Breast epithelium (tissue), 3 donors: ENCODE data around the gene CTDSP2.
A peak's percentile ranks its signal among the peaks of the same experiment; 100 is the strongest.

ENCODE experiments used
- CTCF ChIP-seq, 3 donors: fragments of 450-650 bp; IDR thresholded peaks; one replicate each; pipeline ENCODE4 v1.5.1; 2016 to 2017; ENCODE audit warnings: antibody characterized with exemption in 3 of 3, mild to moderate bottlenecking in 3 of 3, moderate library complexity in 3 of 3
- POLR2A ChIP-seq: fragments of 450-650 bp; IDR thresholded peaks from one replicate; pipeline ENCODE4 v1.6.1; 2016; ENCODE audit warnings: antibody characterized with exemption, mild to moderate bottlenecking, moderate library complexity

- peak; percentile 55 for TF ChIP-seq POLR2A
- peak; percentile 93 to 97 (median 95) for TF ChIP-seq CTCF (IDR thresholded peaks at IDR 0.05)
Measured at GRCh38 chr12:57782608-57783465, 63.7 kb downstream of the CTDSP2 start, which contains the start of gene TSFM.
